ENCODE measurements around the gene ACSF2.
A peak's percentile ranks its signal among the peaks of the same experiment; 100 is the strongest.

Gene ACSF2

GRCh38 chr17:50421308-50422051 lies 4.5 kb upstream of the ACSF2 start:
- no peaks in the 10 kb centered on the region for H3K27me3 ChIP-seq (replicated peaks in 2 of 5; ENCODE audit: control insufficient read depth in 4 of 5, insufficient read depth in 5 of 5, low read length in 4 of 5)
- H3K4me1 ChIP-seq (ENCODE audit: control extremely low read depth in 1 of 4, control insufficient read depth in 4 of 4, insufficient read depth in 4 of 4, low read length in 3 of 4): peaks cover 6 to 43% (median 33%) of the 10 kb centered on the region in 4 experiments
- H3K36me3 ChIP-seq (ENCODE audit: control insufficient read depth in 4 of 4, insufficient read depth in 4 of 4, low read length in 3 of 4): no peaks in the 10 kb centered on the region
- DNase-seq: peak; percentile 34 to 62 (median 52)
- ChIA-PET POLR2A (interaction anchor here (0.6 to 0.7 kb wide), 2 partner anchors 57 to 183 kb away, joined by 3 read pairs; no protein-coding TSS in a partner anchor), CTCF (interaction anchor here (0.6 to 2.1 kb wide), 5 partner anchors 17 to 57 kb away, joined by 3 to 8 read pairs (median 3); partner anchors contain the start of genes CHAD and LRRC59)
- H3K4me3 ChIP-seq (ENCODE audit: control insufficient read depth in 1 of 7, extremely low read depth in 1 of 7, insufficient read depth in 4 of 7, low read depth in 2 of 7, low read length in 6 of 7): peak overlapping the region in 6 of 7 experiments; percentile 53 to 72 (median 64)
- peak overlapping the region; percentile 50 to 88 for H3K27ac ChIP-seq (ENCODE audit: insufficient read depth in 1 of 2, low read depth in 1 of 2, low read length in 2 of 2, poor library complexity in 1 of 2, severe bottlenecking in 2 of 2)
- no CpG with 5 or more reads among the region's 3 CpGs for WGBS (ENCODE audit: insufficient coverage)
- H3K9me3 ChIP-seq (ENCODE audit: control extremely low read depth in 1 of 5, control insufficient read depth in 4 of 5, insufficient read depth in 2 of 5, low read depth in 1 of 5, low read length in 4 of 5): no peaks in the 10 kb centered on the region

- no peaks in the 10 kb centered on the region for H3K36me3 ChIP-seq (ENCODE audit: control insufficient read depth in 4 of 4, insufficient read depth in 4 of 4, low read length in 3 of 4)
- no CpG with 5 or more reads among the region's 2 CpGs for WGBS (ENCODE audit: insufficient coverage)
- no peaks in the 10 kb centered on the region for H3K27me3 ChIP-seq (replicated peaks in 2 of 5; ENCODE audit: control insufficient read depth in 4 of 5, insufficient read depth in 5 of 5, low read length in 4 of 5)
- DNase-seq: no peak
- H3K4me3 ChIP-seq (ENCODE audit: control insufficient read depth in 1 of 7, extremely low read depth in 1 of 7, insufficient read depth in 4 of 7, low read depth in 2 of 7, low read length in 6 of 7): no peak overlapping the region
- H3K27ac ChIP-seq (ENCODE audit: insufficient read depth in 1 of 2, low read depth in 1 of 2, low read length in 2 of 2, poor library complexity in 1 of 2, severe bottlenecking in 2 of 2): no peak overlapping the region
- POLR2A ChIA-PET: no interaction called here
- peaks cover 15 to 56% (median 45%) of the 10 kb centered on the region in 4 experiments for H3K4me1 ChIP-seq (ENCODE audit: control extremely low read depth in 1 of 4, control insufficient read depth in 4 of 4, insufficient read depth in 4 of 4, low read length in 3 of 4)
- CTCF ChIA-PET: interaction anchor here (0.6 to 2.1 kb wide), 2 partner anchors 25 to 64 kb away, joined by 3 to 8 read pairs; partner anchors contain the start of gene LRRC59
- H3K9me3 ChIP-seq (ENCODE audit: control extremely low read depth in 1 of 5, control insufficient read depth in 4 of 5, insufficient read depth in 2 of 5, low read depth in 1 of 5, low read length in 4 of 5): no peaks in the 10 kb centered on the region
Observed at GRCh38 chr17:50422738-50423137, 3.3 kb upstream of the ACSF2 start.

DNA sequence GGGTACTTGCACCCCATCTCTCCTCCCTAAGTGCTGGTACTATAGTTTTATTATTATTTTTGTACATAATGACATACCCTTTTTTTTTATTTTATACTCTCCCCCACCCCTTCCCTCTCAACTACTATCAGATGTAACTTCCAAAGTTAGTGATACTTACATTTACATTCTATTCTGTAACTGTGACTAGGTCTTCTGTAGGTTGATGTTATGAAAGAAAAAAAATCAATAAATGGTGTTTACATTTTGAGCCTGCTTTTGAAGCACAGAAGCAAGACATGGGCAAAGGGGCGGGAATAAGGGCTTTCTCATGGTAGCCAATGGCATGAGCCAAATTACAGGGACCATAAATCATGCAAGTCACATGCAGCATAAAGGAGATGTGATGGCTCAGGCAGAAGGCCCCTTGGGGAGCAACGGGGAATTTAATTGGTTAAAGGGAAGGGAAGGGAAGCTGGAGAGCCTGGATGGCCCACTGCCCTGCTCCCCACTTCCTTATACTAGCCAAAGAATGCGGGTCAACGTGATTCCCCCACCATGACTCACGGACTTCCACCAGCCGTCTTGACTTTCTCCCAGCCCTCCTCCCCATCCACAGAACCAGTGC lies 2.4 kb upstream of the ACSF2 start:
- Histone ChIP-seq H3K27me3 (replicated peaks in 2 of 5; ENCODE audit: control insufficient read depth in 4 of 5, insufficient read depth in 5 of 5, low read length in 4 of 5) (no peaks in the 10 kb centered on the region), H3K9me3 (ENCODE audit: control extremely low read depth in 1 of 5, control insufficient read depth in 4 of 5, insufficient read depth in 2 of 5, low read depth in 1 of 5, low read length in 4 of 5) (no peaks in the 10 kb centered on the region), H3K4me3 (ENCODE audit: control insufficient read depth in 1 of 7, extremely low read depth in 1 of 7, insufficient read depth in 4 of 7, low read depth in 2 of 7, low read length in 6 of 7) (no peak overlapping the region), H3K27ac (ENCODE audit: insufficient read depth in 1 of 2, low read depth in 1 of 2, low read length in 2 of 2, poor library complexity in 1 of 2, severe bottlenecking in 2 of 2) (no peak overlapping the region), H3K36me3 (ENCODE audit: control insufficient read depth in 4 of 4, insufficient read depth in 4 of 4, low read length in 3 of 4) (no peaks in the 10 kb centered on the region), H3K4me1 (ENCODE audit: control extremely low read depth in 1 of 4, control insufficient read depth in 4 of 4, insufficient read depth in 4 of 4, low read length in 3 of 4) (peaks cover 15 to 59% (median 48%) of the 10 kb centered on the region in 4 experiments)
- peak; percentile 38 to 77 (median 69) for DNase-seq
- WGBS (ENCODE audit: insufficient coverage): 59% methylated on average over 5 of the region's 6 CpGs
- ChIA-PET CTCF (no interaction called here), POLR2A (no interaction called here)

DNA sequence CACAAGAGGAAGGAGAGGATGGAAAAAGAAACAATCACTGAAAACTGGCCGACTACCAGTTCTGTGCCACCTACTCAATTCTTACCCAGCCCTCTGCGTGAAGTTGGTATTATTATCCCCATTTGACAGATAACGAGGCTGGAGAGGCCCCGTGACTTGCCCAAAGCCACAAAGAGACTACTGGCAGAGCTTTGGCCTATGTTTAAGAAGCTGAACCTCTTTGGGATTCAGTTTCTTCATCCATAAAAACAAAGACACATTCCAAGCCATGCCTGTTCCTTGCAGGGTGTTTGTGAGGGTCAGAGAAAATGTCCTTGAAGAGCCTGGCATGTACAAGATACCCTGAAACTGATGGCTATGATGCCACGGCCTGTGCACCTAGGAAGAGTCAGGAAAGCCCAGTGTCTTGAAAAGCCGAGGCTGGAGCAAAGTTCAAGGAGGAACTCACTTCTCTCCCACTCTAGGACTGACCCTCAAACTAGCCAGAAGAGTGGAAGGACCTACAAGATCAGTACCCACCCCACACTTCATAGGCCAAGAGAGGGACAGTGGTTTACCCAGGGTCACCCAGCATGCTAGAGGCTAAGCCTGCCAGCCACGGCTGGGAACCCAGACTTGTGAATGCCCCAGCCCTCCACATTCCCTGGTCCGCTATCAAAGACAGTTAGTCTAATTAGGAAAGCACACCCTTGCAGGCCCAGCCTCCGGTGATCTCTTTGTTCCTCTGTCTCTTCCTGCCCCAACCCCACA lies 1.6 kb upstream of the ACSF2 start:
- CTCF ChIA-PET: no interaction called here
- Histone ChIP-seq H3K27me3 (replicated peaks in 2 of 5; ENCODE audit: control insufficient read depth in 4 of 5, insufficient read depth in 5 of 5, low read length in 4 of 5) (no peaks in the 10 kb centered on the region), H3K9me3 (ENCODE audit: control extremely low read depth in 1 of 5, control insufficient read depth in 4 of 5, insufficient read depth in 2 of 5, low read depth in 1 of 5, low read length in 4 of 5) (no peaks in the 10 kb centered on the region), H3K4me3 (ENCODE audit: control insufficient read depth in 1 of 7, extremely low read depth in 1 of 7, insufficient read depth in 4 of 7, low read depth in 2 of 7, low read length in 6 of 7) (peak overlapping the region in 1 of 7 experiments; percentile 17), H3K36me3 (ENCODE audit: control insufficient read depth in 4 of 4, insufficient read depth in 4 of 4, low read length in 3 of 4) (no peaks in the 10 kb centered on the region), H3K27ac (ENCODE audit: insufficient read depth in 1 of 2, low read depth in 1 of 2, low read length in 2 of 2, poor library complexity in 1 of 2, severe bottlenecking in 2 of 2) (no peak overlapping the region), H3K4me1 (ENCODE audit: control extremely low read depth in 1 of 4, control insufficient read depth in 4 of 4, insufficient read depth in 4 of 4, low read length in 3 of 4) (peaks cover 15 to 59% (median 48%) of the 10 kb centered on the region in 4 experiments)
- no peak for DNase-seq
- POLR2A ChIA-PET: no interaction called here
- 90% methylated on average over 7 of the region's 9 CpGs for WGBS (ENCODE audit: insufficient coverage)

GRCh38 chr17:50424996-50425681 lies 879 bp upstream of the ACSF2 start:
- H3K27me3 ChIP-seq (replicated peaks in 2 of 5; ENCODE audit: control insufficient read depth in 4 of 5, insufficient read depth in 5 of 5, low read length in 4 of 5): no peaks in the 10 kb centered on the region
- H3K4me1 ChIP-seq (ENCODE audit: control extremely low read depth in 1 of 4, control insufficient read depth in 4 of 4, insufficient read depth in 4 of 4, low read length in 3 of 4): peaks cover 15 to 59% (median 48%) of the 10 kb centered on the region in 4 experiments
- H3K36me3 ChIP-seq (ENCODE audit: control insufficient read depth in 4 of 4, insufficient read depth in 4 of 4, low read length in 3 of 4): peaks cover 0 to 2% (median 0%) of the 10 kb centered on the region in 4 experiments
- peak overlapping the region in 1 of 2 experiments; percentile 34 for H3K27ac ChIP-seq (ENCODE audit: insufficient read depth in 1 of 2, low read depth in 1 of 2, low read length in 2 of 2, poor library complexity in 1 of 2, severe bottlenecking in 2 of 2)
- WGBS (ENCODE audit: insufficient coverage): 86% methylated on average over 8 of the region's 8 CpGs
- no peaks in the 10 kb centered on the region for H3K9me3 ChIP-seq (ENCODE audit: control extremely low read depth in 1 of 5, control insufficient read depth in 4 of 5, insufficient read depth in 2 of 5, low read depth in 1 of 5, low read length in 4 of 5)
- peak overlapping the region in 6 of 7 experiments; percentile 31 to 85 (median 76) for H3K4me3 ChIP-seq (ENCODE audit: control insufficient read depth in 1 of 7, extremely low read depth in 1 of 7, insufficient read depth in 4 of 7, low read depth in 2 of 7, low read length in 6 of 7)
- DNase-seq: no peak
- POLR2A ChIA-PET: interaction anchor here (0.5 to 1.8 kb wide), 2 partner anchors 28 to 1821 kb away, joined by 3 to 8 read pairs; partner anchors contain the start of gene LRRC59
- CTCF ChIA-PET: interaction anchor here (0.9 to 2.7 kb wide), 3 partner anchors 11 to 63 kb away, joined by 3 to 16 read pairs (median 5); partner anchors contain the start of gene LRRC59

- Histone ChIP-seq H3K36me3 (ENCODE audit: control insufficient read depth in 4 of 4, insufficient read depth in 4 of 4, low read length in 3 of 4) (peaks cover 0 to 2% (median 0%) of the 10 kb centered on the region in 4 experiments), H3K27ac (ENCODE audit: insufficient read depth in 1 of 2, low read depth in 1 of 2, low read length in 2 of 2, poor library complexity in 1 of 2, severe bottlenecking in 2 of 2) (peak overlapping the region in 1 of 2 experiments; percentile 80), H3K4me1 (ENCODE audit: control extremely low read depth in 1 of 4, control insufficient read depth in 4 of 4, insufficient read depth in 4 of 4, low read length in 3 of 4) (peaks cover 9 to 47% (median 40%) of the 10 kb centered on the region in 4 experiments), H3K27me3 (replicated peaks in 2 of 5; ENCODE audit: control insufficient read depth in 4 of 5, insufficient read depth in 5 of 5, low read length in 4 of 5) (no peaks in the 10 kb centered on the region), H3K4me3 (ENCODE audit: control insufficient read depth in 1 of 7, extremely low read depth in 1 of 7, insufficient read depth in 4 of 7, low read depth in 2 of 7, low read length in 6 of 7) (peak overlapping the region; percentile 44 to 85 (median 79)), H3K9me3 (ENCODE audit: control extremely low read depth in 1 of 5, control insufficient read depth in 4 of 5, insufficient read depth in 2 of 5, low read depth in 1 of 5, low read length in 4 of 5) (no peaks in the 10 kb centered on the region)
- CTCF ChIA-PET: interaction anchor here (0.7 to 2.7 kb wide), 8 partner anchors 10 to 64 kb away, joined by 3 to 16 read pairs (median 3); partner anchors contain the start of gene LRRC59
- no peak for DNase-seq
- WGBS (ENCODE audit: insufficient coverage): 0% methylated on average over 3 of the region's 7 CpGs
- POLR2A ChIA-PET: interaction anchor here (0.7 to 1.8 kb wide), 2 partner anchors 29 to 87 kb away, joined by 3 to 8 read pairs; partner anchors contain the start of gene LRRC59
Observed at GRCh38 chr17:50426472-50426782, 409 bp downstream of the ACSF2 start.

All from common myeloid progenitor, CD34-positive (primary cell).